Spleen (tissue), 11 donors: ENCODE measurements around the gene FCHO1. TPM values are rescaled to one million over a fixed set of nuclear protein-coding genes. Genes with fewer than 3 reads are reported as not detected.
A peak's percentile ranks its signal among the peaks of the same experiment; 100 is the strongest.

Experiments
- DNase-seq: peaks from one replicate; pipeline ENCODE4 v3.0.0-alpha.2; 2020
- H3K27ac ChIP-seq, 8 donors: fragments of 200-600 bp; sonication (generic) in 7 of 8; 1 replicate in 4 of 8; 2 replicates in 4 of 8; pipeline versions ENCODE4 v1.5.0 to v1.8.0; 2016 to 2021; ENCODE audit warnings: inconsistent platforms in 4 of 8, mild to moderate bottlenecking in 4 of 8, moderate library complexity in 1 of 8
- H3K27me3 ChIP-seq, 7 donors: fragments of 200-600 bp; sonication (generic) in 6 of 7; replicated peaks in 1 of 7; 1 replicate in 4 of 7; 2 replicates in 3 of 7; pipeline versions ENCODE4 v1.5.0 to v1.8.0; 2016 to 2021; ENCODE audit warnings: inconsistent platforms in 3 of 7, mild to moderate bottlenecking in 1 of 7
- H3K36me3 ChIP-seq, 6 donors: fragments of 200-600 bp; sonication (generic) in 5 of 6; 1 replicate in 4 of 6; 2 replicates in 2 of 6; pipeline versions ENCODE4 v1.5.0 to v1.8.0; 2016 to 2021; ENCODE audit warnings: inconsistent platforms in 2 of 6
- H3K4me1 ChIP-seq, 6 donors: fragments of 200-600 bp; sonication (generic) in 5 of 6; 1 replicate in 3 of 6; 2 replicates in 3 of 6; pipeline versions ENCODE4 v1.5.0 to v1.8.0; 2016 to 2021; ENCODE audit warnings: inconsistent platforms in 3 of 6
- H3K4me3 ChIP-seq, 8 donors: fragments of 200-600 bp; sonication (generic) in 7 of 8; 1 replicate in 4 of 8; 2 replicates in 4 of 8; pipeline versions ENCODE4 v1.5.0 to v1.8.0; 2016 to 2021; ENCODE audit warnings: inconsistent platforms in 4 of 8, mild to moderate bottlenecking in 4 of 8, moderate library complexity in 2 of 8
- H3K9me3 ChIP-seq, 8 donors: fragments of 200-600 bp; sonication (generic) in 7 of 8; 1 replicate in 4 of 8; 2 replicates in 4 of 8; pipeline versions ENCODE4 v1.5.0 to v1.8.0; 2016 to 2021; ENCODE audit warnings: inconsistent platforms in 4 of 8
- POLR2A ChIP-seq, 3 donors: fragments of 450-650 bp; IDR thresholded peaks; one replicate each; pipeline ENCODE4 v1.5.1; 2017; ENCODE audit warnings: antibody characterized with exemption in 3 of 3, mild to moderate bottlenecking in 1 of 3
- POLR2AphosphoS5 ChIP-seq, 3 donors: sonication (generic); formaldehyde crosslinking; IDR thresholded peaks; one replicate each; pipeline ENCODE4 v1.5.1; 2017; ENCODE audit warnings: antibody characterized with exemption in 3 of 3
- WGBS, 5 donors: extraction: QIAGEN DNeasy Blood & Tissue Kit in 3 of 5; methylation state at CpG; one replicate each; pipeline versions ENCODE4 v1.1.5 to v1.1.7; 2013 to 2018; 5-methylcytosine and 5-hydroxymethylcytosine counted together
- intact Hi-C: fragments of 100-400 bp; cut with DNase I; formaldehyde crosslinking; loops from one replicate; pipeline ENCODE4 v1.15.0; 2023; ENCODE audit warnings: low total_unique reads
- polyA plus RNA-seq, 3 donors: library from polyadenylated mRNA; stranded (reverse); fragments of 200-250 nt; gene quantifications; one replicate each; pipeline ENCODE4 v1.2.1, GENCODE V29; 2013
- total RNA-seq, 7 donors: library from RNA; depleted of rRNA in 3 of 7; stranded (reverse); fragments of >200 nt in 3 of 7; fragmentation: NEBNext Ultra II Directional in 4 of 7; extraction: Animal tissue kit (Norgen Biotek cat#: 25700) in 4 of 7; gene quantifications; one replicate each; pipeline versions ENCODE4 v1.1.0 to v1.2.1, GENCODE V29; 2016 to 2021
- TF ChIP-seq, protein P1 (sequence below), 11 experiments: fragments of 200-600 bp in 7 of 11; fragments of 450-650 bp in 4 of 11; sonication (generic) in 4 of 11; IDR thresholded peaks in 8 of 11; conservative IDR thresholded peaks in 3 of 11; 1 replicate in 7 of 11; 2 replicates in 4 of 11; pipeline versions ENCODE4 v1.4.0 to v1.8.0; 2016 to 2021; ENCODE audit warnings: antibody characterized with exemption in 11 of 11, inconsistent platforms in 4 of 11, mild to moderate bottlenecking in 1 of 11
- donor health status: healthy with polysubstance abuse.
- donor health status: DM: no; HTN: no; CAD: no; lungs with moderate emphysema.
- donor health status: DM: no; HTN: no; CAD: no.
- donor health status: Bipolar disorder and iron deficiency.
- donor health status: healthy.
- donor health status: DM: no; HTN: no; CAD: no.
- donor health status: DM: yes; HTN: yes; CAD: no.

The FCHO1 gene
- total and polyA plus RNA-seq, 10 donors = 11.3 to 48.3 (median 25.2) TPM

DNA sequence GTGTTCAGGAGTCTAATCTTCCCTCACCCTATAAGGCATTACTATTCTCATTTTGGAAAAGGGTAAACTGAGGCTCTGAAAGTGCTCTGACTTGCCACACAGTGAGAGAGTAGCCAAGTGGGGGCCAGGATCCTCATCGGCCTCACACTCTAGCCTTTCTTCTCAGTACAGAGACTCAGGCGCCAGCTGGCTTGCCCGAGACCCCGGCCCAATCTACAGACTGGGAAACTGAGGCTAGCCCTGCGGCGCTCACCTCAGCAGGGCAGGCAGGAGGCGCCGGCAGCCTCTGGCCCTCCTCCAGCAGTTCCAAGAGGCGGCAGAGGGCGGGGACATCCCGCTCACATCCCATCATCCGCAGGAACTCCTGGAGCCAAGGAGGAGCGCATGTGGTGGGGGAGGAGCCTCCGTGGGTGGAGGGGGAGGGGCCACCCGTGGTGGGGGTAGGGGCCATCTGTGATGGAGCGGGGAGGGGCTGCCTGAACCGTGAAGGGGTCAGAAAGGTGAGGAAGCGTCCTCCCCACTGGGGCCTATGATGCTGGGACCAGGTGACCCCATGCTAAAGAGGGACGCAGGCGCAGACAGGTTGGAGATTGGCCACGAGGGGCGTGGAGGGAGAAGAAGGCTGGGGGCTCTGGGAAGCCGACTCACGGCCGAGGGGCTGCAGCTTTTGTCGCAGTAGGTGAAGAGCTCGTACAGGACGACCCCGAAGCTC is 78.7 kb downstream of the FCHO1 start:
- TF ChIP-seq POLR2AphosphoS5 (IDR thresholded peaks at IDR 0.05) = peak in 1 of 3 donors; percentile 62
- TF ChIP-seq, protein P1, sequence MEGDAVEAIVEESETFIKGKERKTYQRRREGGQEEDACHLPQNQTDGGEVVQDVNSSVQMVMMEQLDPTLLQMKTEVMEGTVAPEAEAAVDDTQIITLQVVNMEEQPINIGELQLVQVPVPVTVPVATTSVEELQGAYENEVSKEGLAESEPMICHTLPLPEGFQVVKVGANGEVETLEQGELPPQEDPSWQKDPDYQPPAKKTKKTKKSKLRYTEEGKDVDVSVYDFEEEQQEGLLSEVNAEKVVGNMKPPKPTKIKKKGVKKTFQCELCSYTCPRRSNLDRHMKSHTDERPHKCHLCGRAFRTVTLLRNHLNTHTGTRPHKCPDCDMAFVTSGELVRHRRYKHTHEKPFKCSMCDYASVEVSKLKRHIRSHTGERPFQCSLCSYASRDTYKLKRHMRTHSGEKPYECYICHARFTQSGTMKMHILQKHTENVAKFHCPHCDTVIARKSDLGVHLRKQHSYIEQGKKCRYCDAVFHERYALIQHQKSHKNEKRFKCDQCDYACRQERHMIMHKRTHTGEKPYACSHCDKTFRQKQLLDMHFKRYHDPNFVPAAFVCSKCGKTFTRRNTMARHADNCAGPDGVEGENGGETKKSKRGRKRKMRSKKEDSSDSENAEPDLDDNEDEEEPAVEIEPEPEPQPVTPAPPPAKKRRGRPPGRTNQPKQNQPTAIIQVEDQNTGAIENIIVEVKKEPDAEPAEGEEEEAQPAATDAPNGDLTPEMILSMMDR (IDR thresholded peaks at IDR 0.05 in 8 of 11, conservative IDR thresholded peaks at IDR 0.05 in 3 of 11) = no peak
- peaks cover 6 to 100% (median 85%) of the 10 kb centered on the region in 6 donors for H3K36me3 ChIP-seq

DNA sequence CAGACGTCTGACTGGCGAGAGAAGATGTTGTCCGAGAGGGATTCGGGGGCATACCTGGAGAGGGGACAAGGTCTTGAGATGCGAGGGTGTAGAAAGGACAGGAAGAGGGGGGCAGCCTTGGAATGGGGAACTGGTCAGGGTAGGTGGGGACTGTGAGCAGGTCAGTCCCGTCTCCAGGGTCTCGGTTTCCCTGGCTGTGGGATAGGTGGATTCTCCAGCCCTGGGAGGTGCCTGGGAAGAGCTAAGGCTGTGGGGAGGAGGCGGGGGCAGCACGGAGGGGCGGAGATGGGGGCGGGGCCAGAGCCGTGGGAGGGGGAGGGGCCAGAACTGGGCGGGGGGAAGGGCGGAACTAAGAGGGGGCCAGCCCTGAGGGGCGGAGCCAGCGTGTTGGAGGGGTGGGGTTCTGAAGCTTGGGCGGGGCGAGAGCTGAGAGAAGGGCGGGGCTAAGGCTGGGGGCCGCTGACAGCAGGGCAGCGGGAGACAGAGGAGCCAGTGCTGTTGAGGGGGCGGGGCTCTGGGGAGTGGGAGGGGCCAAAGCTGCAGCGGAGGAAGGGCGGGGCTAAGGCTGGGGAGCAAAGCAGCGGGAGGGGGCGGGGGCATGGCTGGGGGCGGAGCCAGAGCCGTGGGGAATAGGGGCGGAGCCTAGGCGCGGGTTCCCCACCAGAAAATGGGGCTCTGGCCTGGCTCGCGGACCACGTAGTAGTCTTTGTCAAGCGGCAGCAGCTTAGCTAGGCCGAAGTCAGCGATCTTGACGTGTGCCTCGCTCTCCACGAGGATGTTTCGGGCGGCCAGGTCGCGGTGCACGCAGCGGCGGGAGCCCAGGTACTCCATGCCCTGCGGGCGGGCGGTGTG is 79.5 kb downstream of the FCHO1 start:
- peaks cover 0 to 53% (median 3%) of the 10 kb centered on the region in 6 donors for H3K4me1 ChIP-seq
- intact Hi-C loops = no loop called here
- H3K27ac ChIP-seq = peak overlapping the region in 1 of 8 donors; percentile 13
- peaks cover 7 to 100% (median 89%) of the 10 kb centered on the region in 6 donors for H3K36me3 ChIP-seq
- TF ChIP-seq POLR2AphosphoS5 (IDR thresholded peaks at IDR 0.05) (peak in 2 of 3 donors; percentile 29 to 71), POLR2A (IDR thresholded peaks at IDR 0.05) (no peak)
- TF ChIP-seq, protein P1 (IDR thresholded peaks at IDR 0.05 in 8 of 11, conservative IDR thresholded peaks at IDR 0.05 in 3 of 11) = no peak
- 76 to 86% (median 79%) methylated on average over 42 to 50 of the region's 50 CpGs for WGBS, 5 donors
- H3K4me3 ChIP-seq = no peak overlapping the region
- no peak for DNase-seq
- H3K27me3 ChIP-seq = no peaks in the 10 kb centered on the region
- no peaks in the 10 kb centered on the region for H3K9me3 ChIP-seq

More for the DNA sequence above, 78.7 kb downstream of the FCHO1 start:
- DNase-seq = no peak
- peak overlapping the region in 1 of 8 donors; percentile 13 for H3K27ac ChIP-seq
- intact Hi-C loops = no loop called here
- peaks cover 0 to 46% (median 3%) of the 10 kb centered on the region in 6 donors for H3K4me1 ChIP-seq
- H3K9me3 ChIP-seq = no peaks in the 10 kb centered on the region
- H3K4me3 ChIP-seq = no peak overlapping the region
- 79 to 81% (median 80%) methylated on average over 21 to 29 of the region's 29 CpGs for WGBS, 5 donors
- H3K27me3 ChIP-seq = no peaks in the 10 kb centered on the region

DNA sequence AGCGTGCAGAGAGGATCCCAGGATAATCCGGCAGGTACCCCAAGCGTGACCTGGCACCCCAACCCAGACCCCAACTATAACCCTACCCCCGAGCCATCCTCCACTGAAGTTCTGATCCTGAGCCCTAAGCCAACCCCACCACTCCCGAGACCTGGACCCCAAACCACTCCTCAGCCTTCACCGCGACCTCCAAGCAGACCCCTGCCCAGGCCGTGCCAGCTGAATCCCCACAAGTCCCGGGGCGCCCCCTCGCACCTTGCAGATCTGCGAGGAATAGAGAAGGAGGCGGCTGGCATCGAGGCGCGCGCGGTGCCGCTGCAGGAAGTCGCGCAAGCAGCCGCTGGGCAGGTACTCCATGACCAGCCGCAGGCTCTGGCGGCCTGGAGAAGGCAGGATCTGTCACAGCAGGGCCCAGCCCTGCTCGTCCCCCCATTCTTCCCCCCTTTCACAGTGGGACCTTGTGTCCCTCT is 80.2 kb downstream of the FCHO1 start:
- Histone ChIP-seq H3K9me3 (no peaks in the 10 kb centered on the region), H3K36me3 (peaks cover 7 to 100% (median 90%) of the 10 kb centered on the region in 6 donors), H3K27ac (no peak overlapping the region), H3K4me1 (peaks cover 0 to 53% (median 3%) of the 10 kb centered on the region in 6 donors), H3K4me3 (no peak overlapping the region), H3K27me3 (no peaks in the 10 kb centered on the region)
- DNase-seq = no peak
- intact Hi-C loops = no loop called here
- WGBS, 5 donors = 91 to 95% (median 93%) methylated on average over 22 to 25 of the region's 25 CpGs
- TF ChIP-seq POLR2A (IDR thresholded peaks at IDR 0.05) (no peak), POLR2AphosphoS5 (IDR thresholded peaks at IDR 0.05) (peak in 1 of 3 donors; percentile 79)

DNA sequence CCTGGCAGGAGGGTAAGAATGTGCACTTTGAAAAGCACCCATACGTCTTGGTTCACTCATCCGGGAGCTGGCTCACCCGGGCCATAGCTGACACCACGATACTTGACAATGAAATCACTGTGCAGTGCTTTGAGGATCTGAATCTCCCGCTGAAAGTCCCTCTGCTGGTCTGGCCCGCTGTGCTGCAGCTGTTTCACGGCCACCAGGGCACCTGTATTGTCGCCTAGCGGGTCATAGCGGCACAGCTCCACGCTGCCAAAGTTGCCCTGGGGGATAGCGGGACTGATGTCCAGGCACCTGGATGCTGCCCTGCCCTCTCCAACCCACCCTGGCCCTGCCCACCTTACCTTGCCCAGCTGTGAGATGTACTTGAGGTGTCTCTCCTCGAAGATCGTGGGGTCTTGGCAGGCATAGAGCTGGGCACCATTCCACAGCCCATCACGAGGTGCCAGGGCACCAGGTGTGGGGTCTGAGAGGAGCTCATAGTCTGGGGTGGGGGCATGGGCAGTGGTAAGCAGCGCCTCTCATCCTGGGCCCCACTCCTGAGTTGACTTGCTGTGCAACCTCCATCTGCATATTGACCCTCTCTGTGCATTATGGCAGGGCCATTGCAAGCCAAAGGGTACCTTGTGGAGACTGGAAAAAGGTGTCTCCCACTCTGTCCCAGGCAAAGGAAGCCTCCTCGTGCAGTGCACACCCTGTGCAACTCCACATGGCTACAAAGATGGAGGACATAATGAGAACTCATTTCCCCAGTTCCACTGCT is 81.3 kb downstream of the FCHO1 start:
- no peak for DNase-seq
- WGBS, 5 donors = 93 to 95% (median 95%) methylated on average over 13 to 17 of the region's 17 CpGs
- intact Hi-C loops = no loop called here
- Histone ChIP-seq H3K27ac (no peak overlapping the region), H3K4me3 (no peak overlapping the region), H3K27me3 (no peaks in the 10 kb centered on the region), H3K9me3 (no peaks in the 10 kb centered on the region), H3K36me3 (peaks cover 7 to 100% (median 92%) of the 10 kb centered on the region in 6 donors), H3K4me1 (peaks cover 0 to 43% (median 0%) of the 10 kb centered on the region in 6 donors)
- TF ChIP-seq POLR2A (IDR thresholded peaks at IDR 0.05) (no peak), POLR2AphosphoS5 (IDR thresholded peaks at IDR 0.05) (peak in 2 of 3 donors; percentile 3 to 77)
